Hematopoietic multipotent progenitor cell treated with erythropoietin and hydrocortisone succinate and interleukin-3 and kit ligand, for 6 days (in vitro differentiated cells): Measurements from ENCODE around the gene PDS5A.
"Not testable (repeated sequence)": the region's sequence is repeated elsewhere in the genome, so short reads cannot be mapped to it uniquely, and the experiment has no call there.

Experiments used
- DNase-seq: peaks from one replicate; pipeline ENCODE4 v3.0.0-alpha.2; 2015

PDS5A gene

DNA sequence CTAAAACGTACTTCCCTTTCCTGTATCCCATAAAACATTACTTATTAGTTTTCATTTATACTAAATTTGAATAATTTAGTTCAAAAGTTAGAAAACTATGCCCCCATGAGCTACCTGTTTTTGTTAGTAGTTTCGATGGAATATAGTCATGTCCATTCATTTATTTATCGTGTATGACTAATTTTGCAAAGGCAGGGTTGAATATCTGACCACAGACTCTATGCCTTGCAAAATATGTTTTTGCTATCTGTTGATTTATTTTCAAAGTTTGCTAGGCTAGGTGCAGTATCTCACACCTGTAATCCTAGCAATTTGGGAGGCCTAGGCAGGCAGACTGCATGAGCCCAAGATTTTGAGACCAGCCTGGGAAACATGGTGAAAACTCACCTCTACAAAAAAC lies 78.4 kb downstream of the PDS5A start:
- no peak for DNase-seq

DNA sequence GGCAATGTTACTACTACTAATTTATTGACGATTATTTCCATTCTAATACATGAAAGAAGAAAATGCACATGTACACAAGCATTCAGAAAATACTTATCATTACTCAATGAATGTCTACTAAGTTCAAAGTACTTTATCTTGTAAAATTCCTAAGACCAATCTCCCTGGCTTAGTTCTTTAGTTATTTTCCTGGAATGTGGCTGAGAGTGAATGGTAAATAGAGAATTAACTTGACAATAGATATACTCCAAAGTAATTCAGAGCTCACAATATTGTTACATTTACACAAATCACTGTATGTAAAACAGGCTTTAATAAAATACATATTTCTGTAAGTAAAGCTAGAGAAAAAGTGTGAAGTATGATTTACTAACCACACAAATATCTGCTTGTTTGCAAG lies 79.7 kb downstream of the PDS5A start:
- DNase-seq = no peak

DNA sequence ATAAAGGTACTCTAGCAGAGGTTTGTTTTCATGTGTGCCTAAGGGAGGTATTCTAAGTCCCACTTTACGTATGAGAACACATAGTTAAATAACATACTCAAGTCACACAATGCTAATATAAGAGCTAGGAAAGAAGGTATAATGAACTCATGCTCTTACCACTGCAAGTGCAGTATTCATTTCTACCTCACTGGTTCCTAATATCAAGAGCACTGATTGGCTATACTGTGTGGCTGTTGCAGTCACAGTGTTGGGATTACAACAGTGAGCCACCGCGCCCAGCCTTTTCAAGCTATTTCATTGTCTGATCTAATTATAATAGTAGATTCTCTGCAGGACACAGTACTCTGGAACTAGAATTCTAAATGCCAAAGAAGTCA lies 84.0 kb downstream of the PDS5A start:
- DNase-seq = no peak

DNA sequence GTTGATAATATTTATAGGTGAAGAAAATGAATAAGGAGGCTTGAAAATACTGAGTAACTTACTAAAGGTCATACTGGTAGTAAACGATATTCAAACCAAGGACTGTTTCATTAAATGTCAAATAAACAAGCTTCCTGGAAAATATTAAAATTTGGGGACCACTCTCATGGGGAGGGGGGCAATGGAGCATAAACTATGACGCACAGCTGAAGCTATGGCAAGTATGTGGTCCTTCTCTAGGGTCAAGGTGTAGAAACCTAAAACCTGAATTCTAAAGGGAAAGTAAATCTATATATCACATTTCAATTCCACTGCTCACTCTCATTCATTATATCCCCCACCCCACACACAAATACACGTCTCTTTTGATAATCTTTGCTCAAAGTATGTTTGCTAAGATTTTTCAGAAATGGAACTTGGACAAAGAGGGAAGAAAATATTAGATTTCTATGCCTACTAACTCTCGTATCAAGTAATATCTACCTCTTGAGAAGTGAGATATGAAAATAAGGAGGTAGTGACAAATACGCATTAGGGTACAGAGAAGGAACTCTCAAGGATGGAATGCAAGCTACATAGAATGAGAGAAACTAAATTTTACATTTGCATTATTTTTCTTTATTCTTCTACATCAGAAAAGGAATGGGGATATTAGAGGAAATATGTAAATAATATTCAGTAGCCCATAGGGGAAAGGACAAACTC lies 84.6 kb downstream of the PDS5A start:
- no peak for DNase-seq

DNA sequence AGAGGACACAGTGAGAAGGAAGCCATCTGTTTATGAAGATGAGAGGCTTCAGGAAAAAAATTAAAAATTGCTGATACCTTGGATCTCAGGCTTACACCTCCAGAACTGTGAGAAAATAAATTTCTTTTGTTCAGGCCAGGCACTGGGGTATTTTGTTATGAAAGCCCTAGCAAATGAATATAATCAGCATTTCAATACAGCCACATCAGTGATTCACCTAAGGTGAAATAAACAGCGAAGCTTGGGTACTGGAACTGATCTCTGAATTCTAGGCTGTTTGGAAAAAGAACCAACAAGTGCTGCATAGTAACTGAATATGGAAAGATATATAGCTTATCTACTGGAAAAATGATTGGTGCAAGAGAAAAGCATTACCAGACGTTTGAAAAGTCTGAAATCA lies 88.5 kb downstream of the PDS5A start:
- no peak for DNase-seq

DNA sequence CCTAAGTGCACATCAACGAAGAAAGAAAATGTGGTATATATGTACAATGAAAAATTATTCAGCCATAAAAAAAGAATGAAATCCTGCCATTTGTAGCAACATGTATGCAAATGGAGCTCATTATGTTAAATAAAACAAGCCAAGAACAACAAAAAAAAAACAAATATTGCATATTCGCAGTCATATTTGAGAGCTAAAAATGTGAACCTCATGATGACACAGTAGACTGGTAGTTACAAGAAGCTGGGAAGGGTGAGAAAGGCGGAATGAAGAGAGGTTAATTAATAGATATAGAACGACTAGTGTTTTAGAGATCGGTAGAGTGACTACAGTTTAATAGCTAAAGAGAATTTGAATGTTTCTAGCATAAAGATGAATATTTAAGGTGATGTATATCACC lies 89.2 kb downstream of the PDS5A start:
- no peak for DNase-seq

DNA sequence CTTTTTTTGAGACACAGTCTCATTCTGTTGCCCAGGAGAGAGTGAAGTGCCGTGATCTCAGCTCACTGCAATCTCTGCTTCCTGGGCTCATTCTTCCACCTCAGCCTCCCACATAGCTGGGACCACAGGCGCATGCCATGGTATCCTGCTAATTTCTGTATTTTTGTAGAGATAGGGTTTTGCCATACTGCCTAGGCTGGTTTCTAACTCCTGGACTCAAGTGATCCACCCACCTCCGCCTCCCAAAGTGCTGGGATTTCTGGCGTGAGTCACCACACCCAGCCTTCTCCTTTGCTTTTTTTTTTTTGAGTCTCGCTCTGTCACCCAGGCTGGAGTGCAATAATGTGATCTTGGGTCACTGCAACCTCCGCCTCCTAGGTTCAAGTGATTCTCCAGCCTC lies 94.1 kb downstream of the PDS5A start:
- no peak for DNase-seq

DNA sequence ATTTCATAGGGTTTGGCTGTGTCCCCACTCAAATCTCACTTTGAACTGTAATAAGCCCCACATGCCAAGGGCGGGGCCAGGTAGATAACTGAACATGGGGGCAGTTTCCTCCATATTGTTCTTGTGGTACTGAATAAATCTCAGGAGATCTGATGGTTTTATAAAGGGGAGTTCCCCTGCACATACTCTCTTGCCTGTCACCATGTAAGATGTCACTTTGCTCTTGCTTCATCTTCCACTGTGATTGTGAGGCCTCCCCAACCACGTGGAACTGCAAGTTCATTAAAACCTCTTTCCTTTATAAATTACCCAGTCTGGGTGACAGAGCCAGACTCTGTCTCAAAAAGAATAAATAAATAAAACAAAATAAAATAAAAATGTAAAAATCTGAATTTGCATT lies 95.9 kb downstream of the PDS5A start:
- DNase-seq = no peak

DNA sequence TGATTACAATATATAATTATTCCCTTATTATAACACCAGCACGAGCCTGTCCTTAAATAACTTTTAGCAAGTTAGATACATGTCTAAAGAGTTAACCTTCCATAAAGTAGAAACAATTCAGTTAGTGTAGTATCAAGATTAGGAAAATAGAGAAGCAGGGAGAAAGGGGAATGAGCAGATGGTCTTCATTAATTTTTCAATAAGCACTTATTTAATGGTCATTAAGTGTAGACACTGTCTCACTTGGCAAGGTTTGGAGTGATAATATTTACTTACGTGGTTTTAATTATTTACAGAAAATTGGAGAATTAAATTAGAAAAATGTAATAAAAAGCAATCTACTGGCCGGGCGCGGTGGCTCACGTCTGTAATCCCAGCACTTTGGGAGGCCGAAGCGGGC lies 99.7 kb downstream of the PDS5A start:
- DNase-seq = no peak

DNA sequence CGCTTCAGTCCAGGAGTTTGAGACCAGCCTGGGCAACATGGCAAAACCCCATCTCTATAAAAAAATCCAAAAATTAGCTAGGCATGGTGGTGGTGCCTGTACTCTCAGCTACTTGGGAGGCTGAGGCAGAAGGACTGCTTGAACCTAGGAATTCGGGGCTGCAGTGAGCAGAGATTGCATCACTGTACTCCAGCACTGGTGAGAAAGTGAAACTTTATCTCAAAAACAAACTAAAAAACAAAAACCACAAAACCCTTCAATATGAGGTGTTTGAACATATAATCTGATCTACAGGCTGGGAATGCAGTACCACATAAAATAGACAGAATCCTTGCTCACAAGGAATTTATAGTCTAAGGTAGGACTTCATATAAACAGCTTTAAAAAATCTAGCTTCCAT lies 103.9 kb downstream of the PDS5A start:
- DNase-seq = no peak

DNA sequence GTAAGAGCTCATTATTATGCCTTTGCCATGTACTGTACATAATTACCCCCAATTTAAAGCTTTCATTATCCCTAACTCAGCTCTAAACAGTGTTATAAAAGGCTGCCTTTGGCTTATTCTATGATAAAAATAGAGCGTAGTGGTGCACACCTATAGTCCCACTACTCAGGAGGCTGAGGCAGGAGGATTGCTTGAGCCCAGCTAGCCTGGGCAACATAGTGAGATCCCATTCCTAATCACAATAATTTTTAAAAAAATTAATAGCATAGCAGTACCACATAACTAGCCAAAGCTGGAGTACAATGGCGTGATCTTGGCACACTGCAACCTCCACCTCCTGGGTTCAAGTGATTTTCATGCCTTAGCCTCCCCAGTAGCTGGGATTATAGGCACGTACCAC lies 112.4 kb downstream of the PDS5A start:
- no peak for DNase-seq

DNA sequence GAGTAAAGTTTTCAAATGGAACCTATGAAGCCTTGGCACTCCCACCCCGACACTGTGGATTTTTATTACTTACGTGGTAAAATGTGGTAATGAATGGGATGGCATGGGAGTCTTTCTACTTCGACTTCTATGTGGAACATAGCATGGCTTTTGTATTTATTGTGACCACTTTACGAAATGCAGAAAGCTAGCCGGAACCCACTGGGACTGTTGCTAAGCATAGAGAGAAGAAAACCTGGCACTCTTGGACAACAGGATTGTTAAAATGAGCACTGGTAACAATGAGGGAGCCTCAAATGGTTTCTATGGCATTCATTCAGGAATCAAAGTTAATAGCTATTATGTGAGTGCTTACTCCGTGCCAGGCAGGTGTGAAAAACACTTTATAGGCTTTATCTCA lies 113.3 kb downstream of the PDS5A start:
- no peak for DNase-seq

DNA sequence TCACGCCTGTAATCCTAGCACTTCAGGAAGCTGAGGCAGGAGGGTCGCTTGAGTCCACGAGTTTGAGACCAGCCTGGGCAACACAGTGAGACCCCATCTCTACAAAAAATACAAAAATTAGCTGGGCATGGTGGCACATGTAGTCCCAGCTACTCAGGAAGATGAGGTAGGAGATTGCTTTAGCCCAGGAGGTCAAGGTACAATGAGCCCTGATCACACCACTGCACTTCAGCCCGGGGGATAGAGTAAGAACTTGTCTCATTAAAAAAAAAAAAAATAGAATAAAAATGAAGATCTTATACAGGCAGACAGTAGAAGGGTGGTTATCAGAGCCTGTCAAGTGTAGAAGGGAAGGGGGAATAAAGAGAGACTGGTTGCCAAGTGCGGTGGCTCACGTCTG lies 116.9 kb downstream of the PDS5A start:
- no peak for DNase-seq

DNA sequence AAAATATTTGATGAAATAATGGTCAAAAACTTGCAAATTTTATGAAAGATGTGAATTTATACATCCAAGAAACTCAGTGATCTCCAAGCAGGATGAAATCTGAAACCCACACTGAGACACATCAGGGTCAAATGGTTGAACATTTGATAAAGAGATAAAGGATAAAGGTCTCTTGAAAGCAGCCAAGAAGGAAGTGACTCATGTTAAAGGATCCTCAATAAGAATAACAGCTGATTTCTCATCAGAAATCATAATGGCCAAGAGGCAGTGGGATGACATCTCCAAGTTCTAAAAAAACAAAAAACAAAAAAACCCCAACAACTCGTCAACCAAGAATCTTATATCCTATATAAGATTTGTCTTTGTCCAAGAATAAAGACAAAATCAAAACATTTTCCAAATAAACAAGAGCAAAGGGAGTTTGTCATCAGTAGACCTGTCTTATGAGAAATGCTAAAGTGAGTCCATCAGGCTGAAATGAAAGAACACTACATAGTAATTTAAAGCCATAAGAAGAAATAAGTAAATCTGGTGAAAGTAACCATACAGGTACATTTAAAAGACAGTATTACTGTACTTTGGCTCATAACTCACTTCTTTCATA lies 121.7 kb downstream of the PDS5A start:
- peak; percentile 15 for DNase-seq

DNA sequence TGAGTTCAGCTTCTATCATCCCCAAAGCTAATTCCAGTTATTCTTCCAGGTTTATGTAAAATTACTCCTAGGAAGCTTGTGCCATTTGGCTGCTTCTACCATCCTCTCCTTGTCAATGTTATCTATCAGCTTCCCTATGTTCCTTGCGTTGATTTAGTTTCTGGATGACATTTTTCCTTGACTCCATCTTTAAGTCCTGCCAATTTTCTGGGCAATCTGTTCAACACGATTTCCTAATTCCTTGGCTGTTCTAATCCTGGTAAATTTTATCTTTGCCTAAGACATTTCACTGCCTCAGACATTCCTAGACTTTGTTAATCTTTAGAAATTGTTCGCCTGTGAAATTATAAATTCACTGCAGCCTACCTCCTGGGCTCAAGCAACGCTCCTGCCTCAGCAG lies 125.1 kb downstream of the PDS5A start:
- DNase-seq = no peak

DNA sequence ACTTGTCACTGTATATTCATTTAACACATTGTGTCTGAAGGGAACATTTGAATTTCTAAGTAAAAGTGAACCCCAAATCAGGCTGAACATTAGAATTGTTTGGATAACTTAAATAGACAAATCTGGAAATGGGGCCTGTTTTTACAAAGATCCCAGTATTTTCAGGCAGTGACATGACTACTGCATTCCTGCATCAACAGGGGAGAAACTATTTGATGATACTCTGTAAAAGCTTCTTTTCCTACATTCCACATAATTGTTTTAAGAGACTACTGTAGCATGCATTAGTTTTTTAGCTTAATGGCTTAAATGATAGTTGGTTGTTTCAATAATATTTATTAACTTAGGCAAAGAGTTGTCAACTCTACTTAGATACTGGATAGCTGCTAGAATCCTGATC lies 127.0 kb downstream of the PDS5A start:
- DNase-seq = no peak

DNA sequence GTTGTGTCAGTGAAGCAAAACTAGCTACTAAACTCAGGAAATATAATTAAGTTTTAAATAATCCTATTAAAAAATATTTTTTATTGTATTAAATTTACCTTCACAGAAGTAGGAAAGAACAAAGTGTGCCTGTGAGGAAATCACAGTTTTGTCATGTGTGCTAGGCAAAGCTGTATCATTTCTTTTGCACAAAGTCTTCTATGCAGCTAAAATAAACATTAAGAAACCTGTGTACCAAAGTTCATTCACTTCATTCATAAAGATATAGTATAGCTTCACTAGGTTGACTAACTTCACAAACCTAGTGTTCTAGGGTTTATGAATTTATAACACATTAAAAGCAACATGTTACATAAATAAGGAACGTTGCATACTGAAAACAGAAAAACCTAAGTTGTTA lies 131.0 kb downstream of the PDS5A start:
- DNase-seq = no peak

DNA sequence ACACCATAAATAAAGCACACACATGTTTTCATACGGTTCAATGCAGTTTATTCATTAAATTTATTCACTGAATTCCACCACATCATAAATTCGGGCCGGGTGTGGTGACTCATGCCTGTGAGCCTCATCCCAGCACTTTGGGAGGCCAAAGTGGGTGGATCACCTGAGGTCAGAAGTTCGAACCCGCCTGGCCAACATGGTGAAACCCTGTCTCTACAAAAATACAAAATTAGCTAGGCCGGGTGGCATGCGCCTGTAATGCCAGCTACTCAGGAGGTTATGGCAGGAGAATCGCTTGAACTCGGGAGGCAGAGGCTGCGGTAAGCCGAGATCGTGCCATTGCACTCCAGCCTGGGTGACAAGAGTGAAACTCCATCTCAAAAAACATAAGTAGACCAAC lies 131.6 kb downstream of the PDS5A start:
- no peak for DNase-seq

DNA sequence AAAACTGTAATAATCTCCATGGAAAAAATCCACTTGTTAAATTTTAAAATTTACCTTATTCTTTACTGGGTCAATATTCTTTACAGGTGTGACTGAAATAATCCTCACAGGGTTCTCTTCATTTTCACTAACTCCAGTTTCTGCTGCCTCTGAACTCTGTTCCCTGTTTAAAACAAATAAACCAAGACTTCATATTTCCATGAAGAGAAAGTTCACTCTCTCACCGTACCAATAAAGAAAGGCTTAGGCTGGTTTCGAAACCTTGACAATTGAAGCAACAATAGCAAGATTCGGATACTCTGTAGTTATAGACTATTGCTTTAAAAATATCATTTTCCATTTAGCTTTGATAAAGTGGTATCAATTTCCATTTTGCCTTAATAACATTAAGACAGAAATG lies 135.8 kb downstream of the PDS5A start:
- no peak for DNase-seq

DNA sequence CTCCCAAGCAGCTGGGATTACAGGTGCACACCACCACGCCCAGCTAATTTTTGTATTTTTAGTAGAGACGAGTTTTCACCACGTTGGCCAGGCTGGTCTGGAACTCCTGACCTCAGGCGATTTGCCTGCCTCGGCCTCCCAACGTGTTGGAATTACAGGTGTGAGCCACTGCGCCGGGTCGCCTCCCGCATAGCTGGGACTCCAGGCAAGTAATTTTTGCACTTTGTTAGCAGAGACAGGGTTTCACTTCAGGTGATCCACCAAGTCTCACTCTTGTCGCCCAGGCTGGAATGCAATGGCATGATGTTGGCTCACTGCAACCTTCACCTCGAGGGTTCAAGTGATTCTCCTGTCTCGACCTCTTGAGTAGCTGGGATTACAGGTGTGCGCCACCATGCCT lies 137.2 kb downstream of the PDS5A start:
- DNase-seq = not testable (repeated sequence)

DNA sequence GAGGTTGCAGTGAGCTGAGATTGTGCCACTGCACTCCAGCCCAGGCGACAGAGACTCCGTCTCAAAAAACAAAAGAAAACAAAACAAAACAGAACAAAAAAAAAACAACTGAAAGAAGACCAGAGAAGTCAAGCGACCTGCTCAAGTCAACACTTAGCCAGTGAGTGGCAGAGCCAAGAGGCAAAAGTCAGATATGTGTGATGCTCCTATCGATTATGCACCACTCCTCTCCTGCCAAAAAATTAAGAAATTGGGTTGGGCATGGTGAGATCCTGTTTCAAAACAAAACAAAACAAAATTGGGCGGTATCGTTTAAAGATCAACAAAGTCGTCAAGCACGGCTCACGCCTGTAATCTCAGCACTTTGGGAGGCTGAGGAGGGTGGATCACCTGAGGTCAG lies 137.7 kb downstream of the PDS5A start:
- no peak for DNase-seq

DNA sequence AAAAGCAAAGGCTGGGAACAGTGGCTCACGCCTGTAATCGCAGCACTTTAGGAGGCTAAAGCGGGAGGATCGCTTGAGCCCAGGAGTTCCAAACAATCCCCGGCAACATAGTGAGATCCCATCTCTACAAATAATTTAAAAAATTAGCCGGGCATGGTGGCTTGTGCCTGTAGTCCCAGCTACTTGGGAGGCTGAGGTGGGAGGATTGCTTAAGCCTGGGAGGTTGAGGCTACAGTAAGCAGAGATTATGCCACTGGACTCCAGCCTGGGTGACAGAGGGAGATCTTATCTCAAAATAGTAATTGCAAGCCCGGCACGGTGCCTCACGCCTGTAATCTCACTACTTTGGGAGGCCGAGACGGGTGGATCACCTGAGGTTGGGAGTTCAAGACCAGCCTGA lies 139.3 kb downstream of the PDS5A start:
- DNase-seq = not testable (repeated sequence)

DNA sequence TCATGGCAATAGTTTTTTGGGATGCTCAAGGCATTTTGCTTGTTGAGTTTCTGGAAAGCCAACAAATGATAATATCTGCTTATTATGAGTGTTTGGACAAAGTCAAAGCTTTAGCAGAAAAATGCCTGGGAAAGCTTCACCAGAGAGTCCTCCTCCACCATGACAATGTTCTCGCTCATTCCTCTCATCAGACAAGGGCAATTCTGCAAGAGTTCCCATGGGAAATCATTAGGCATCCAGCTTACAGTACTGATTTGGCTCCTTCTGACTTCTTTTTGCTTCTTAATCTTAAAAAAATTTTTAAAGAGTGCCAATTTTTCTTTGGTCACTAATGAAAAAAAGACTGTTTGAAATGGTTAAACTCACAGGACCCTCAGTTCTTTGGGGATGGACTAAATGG lies 143.4 kb downstream of the PDS5A start:
- no peak for DNase-seq

DNA sequence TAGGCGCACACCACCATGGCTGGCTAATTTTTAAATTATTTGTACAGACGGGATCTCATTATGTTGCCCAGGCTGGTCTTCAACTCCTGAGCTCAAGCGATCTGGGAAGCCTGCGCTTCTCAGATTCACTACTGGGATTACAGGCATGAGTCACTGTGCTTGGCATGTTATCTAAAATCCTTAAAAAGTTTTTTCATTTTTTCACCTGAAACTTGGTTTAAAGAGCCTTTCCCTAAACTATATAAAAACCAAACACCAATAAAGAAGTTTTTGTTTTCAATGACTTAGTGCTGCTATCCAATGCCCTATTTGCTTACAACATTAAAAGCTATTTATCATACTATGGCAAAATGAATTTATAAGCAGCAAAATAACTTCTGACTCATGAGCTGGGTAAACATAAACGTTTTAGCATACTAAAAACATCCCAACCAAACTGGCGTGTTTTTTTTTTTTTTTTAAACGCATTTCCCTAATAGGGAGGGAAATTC lies 151.9 kb downstream of the PDS5A start:
- DNase-seq = no peak

DNA sequence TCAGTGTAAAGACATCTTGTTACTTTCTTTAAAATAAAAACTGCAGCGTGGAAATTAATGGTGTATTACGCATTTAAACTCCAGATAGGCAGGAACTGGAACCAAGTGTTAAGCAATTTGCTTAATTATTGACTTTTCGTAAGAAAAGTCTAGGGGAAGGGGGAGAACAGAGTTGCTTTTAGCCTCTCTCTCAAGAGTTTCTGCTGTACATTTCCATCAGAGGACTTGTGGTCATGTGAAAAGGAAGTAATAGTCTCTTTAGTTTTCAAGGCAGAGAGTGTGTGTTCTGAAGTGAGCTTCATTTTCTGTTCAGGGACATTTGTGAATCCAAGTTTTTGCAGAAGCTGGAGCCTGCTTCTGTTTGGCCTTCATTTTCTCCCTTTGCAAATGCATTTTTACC lies 152.6 kb downstream of the PDS5A start:
- DNase-seq = no peak
